ENCODE measurements around the gene COBL. TPM values are rescaled to one million over a fixed set of nuclear protein-coding genes. Genes with fewer than 3 reads are reported as not detected.

Gene COBL
- total RNA-seq, 6 experiments from 2014 or later = 21.5 to 35.9 (median 24.6) TPM

DNA sequence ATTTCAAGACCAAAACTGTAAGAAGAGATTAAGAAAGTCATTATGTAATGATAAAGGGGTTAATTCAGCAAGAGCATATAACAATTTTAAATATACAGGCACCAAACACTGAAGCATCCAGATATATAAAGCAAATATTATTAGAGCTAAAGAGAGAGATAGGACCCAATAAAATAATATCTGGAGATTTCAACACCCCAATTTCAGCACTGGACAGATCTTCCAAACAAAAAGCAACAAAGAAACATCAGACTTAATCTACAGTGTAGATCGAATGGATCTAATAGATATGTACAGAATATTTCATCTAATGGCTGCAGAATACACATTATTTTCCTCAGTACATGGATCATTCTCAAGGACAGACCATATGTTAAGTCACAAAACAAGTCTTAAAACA lies 151.3 kb downstream of the COBL start:
- WGBS (ENCODE audit: insufficient coverage, low coverage, low lambda C conversion rate, missing lambda C conversion rate) = 80% methylated on average over 1 of the region's 1 CpG
- Histone ChIP-seq H3K27ac (no peak overlapping the region), H3K9me3 (no peaks in the 10 kb centered on the region), H3K4me1 (peaks cover 0 to 8% (median 0%) of the 10 kb centered on the region in 4 donors), H3K36me3 (no peaks in the 10 kb centered on the region), H3K27me3 (no peaks in the 10 kb centered on the region), H3K4me3 (no peak overlapping the region)
- DNase-seq (no peak), ATAC-seq (no peak)
- intact Hi-C loops (cut with DNase I) = loop anchor here in 1 of 2 donors (10.0 kb wide), 1 partner anchor 199 kb away; no protein-coding TSS in a partner anchor
- TF ChIP-seq POLR2A (IDR thresholded peaks at IDR 0.05) = no peak
- TF ChIP-seq, protein P1, sequence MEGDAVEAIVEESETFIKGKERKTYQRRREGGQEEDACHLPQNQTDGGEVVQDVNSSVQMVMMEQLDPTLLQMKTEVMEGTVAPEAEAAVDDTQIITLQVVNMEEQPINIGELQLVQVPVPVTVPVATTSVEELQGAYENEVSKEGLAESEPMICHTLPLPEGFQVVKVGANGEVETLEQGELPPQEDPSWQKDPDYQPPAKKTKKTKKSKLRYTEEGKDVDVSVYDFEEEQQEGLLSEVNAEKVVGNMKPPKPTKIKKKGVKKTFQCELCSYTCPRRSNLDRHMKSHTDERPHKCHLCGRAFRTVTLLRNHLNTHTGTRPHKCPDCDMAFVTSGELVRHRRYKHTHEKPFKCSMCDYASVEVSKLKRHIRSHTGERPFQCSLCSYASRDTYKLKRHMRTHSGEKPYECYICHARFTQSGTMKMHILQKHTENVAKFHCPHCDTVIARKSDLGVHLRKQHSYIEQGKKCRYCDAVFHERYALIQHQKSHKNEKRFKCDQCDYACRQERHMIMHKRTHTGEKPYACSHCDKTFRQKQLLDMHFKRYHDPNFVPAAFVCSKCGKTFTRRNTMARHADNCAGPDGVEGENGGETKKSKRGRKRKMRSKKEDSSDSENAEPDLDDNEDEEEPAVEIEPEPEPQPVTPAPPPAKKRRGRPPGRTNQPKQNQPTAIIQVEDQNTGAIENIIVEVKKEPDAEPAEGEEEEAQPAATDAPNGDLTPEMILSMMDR (IDR thresholded peaks at IDR 0.05) = no peak

DNA sequence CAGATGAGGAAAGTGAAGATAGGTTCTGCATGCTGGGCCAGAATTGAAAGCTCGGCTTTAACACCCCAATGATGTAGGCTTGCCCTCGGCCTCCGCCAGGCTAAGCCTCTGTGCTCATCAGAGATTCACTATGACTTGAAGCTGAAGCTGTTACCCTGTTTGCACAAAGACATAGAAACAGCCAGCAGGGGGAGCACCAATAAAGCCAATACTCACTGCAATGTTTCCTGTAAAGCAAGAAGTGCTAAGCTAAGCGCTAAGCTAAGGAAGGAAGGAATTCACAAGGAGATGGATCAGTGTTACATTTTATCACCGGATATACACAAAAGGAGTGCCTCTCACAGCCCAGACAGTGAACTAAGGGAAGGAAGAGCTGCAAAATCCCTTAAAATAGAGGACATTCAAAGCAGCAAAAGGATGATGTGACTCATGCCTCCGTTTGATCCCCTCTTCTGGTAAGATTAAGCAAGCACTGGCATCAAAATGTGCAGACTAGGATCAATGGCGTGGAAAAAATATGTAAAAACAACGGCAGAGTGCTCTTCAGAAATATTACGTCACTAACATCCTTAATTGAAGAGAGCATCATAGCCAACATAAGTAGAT lies 153.8 kb downstream of the COBL start:
- DNase-seq = peak in 2 of 3 donors; percentile 56 to 78

DNA sequence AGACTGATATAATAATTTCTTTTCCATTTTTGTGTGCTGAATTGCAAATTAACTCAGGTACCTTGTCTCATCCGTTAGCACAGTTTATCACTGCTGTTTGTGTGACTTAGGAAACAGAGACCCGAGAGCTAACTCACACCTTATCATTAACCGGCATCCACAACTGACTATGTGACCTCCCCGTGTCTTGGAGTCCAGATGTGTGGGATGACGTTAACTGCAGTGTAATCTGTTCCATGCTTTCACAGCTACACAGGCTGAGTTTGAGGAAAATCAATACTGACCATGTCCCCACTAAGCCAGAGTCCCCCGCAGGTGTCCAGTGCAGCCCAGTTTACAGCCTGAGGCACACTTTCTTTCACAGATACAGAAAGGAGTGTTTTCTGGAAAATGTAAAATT lies 154.7 kb downstream of the COBL start:
- TF ChIP-seq, protein P1 (IDR thresholded peaks at IDR 0.05) = no peak
- no peak for TF ChIP-seq POLR2A (IDR thresholded peaks at IDR 0.05)
- no peak overlapping the region for H3K4me3 ChIP-seq
- no peaks in the 10 kb centered on the region for H3K9me3 ChIP-seq
- no peak for DNase-seq
- H3K27ac ChIP-seq = no peak overlapping the region
- H3K36me3 ChIP-seq = no peaks in the 10 kb centered on the region
- intact Hi-C loops (cut with DNase I) = loop anchor here (5.0 to 10.0 kb wide), 2 partner anchors 203 to 205 kb away; no protein-coding TSS in a partner anchor
- H3K27me3 ChIP-seq = no peaks in the 10 kb centered on the region
- ATAC-seq = no peak
- peaks cover 0 to 9% (median 2%) of the 10 kb centered on the region in 4 donors for H3K4me1 ChIP-seq
- WGBS (ENCODE audit: insufficient coverage, low coverage, low lambda C conversion rate, missing lambda C conversion rate) = 78% methylated on average over 6 of the region's 6 CpGs

More for the DNA sequence above, 153.8 kb downstream of the COBL start:
- 14% methylated on average over 9 of the region's 9 CpGs for whole genome bisulfite sequencing (ENCODE audit: insufficient coverage, low coverage, low lambda C conversion rate, missing lambda C conversion rate)
- intact Hi-C loops (cut with DNase I) = loop anchor here (5.0 to 10.0 kb wide), 2 partner anchors 202 to 204 kb away; no protein-coding TSS in a partner anchor
- H3K36me3 ChIP-seq = no peaks in the 10 kb centered on the region
- peak; percentile 93 to 94 (median 94) for ATAC-seq
- no peak overlapping the region for H3K4me3 ChIP-seq
- H3K4me1 ChIP-seq = peaks cover 0 to 8% (median 0%) of the 10 kb centered on the region in 4 donors
- H3K27ac ChIP-seq = no peak overlapping the region
- no peaks in the 10 kb centered on the region for H3K9me3 ChIP-seq
- no peak for TF ChIP-seq POLR2A (IDR thresholded peaks at IDR 0.05)
- TF ChIP-seq, protein P1 (IDR thresholded peaks at IDR 0.05) = peak; percentile 81 to 86 (median 84)
- H3K27me3 ChIP-seq = no peaks in the 10 kb centered on the region

DNA sequence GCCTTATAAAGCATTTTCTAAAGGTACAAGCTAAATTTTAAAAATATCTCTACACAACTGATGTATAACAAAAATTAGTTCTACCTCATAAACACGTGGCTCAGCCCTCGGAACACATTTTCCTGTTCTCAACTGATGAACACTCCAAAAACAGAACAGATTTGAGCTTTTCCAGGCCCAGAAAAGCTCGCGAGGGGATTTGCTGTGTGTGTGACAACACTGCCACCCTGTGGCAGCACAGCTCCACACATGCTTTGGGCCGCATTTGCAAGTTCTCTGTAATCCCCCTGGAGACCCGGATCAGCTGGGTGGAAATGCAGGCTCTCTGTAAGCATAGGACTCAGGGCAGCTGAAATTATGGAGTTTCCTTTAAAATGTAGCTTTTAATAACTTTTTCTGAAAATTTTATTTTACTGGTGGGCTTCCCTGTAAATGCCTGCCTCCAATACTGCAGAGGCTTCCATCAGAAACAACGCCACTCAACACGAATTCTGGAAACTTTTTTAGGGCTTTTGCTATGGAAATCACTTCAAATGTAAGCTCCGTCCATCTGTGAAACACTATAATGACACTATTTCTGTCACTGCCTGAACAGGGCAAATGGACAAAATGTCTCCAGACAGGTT lies 155.5 kb downstream of the COBL start:
- no peaks in the 10 kb centered on the region for H3K9me3 ChIP-seq
- H3K36me3 ChIP-seq = no peaks in the 10 kb centered on the region
- H3K27ac ChIP-seq = no peak overlapping the region
- DNase-seq (peak in 2 of 3 donors; percentile 53 to 62), ATAC-seq (peak; percentile 77 to 81 (median 79))
- H3K27me3 ChIP-seq = no peaks in the 10 kb centered on the region
- peaks cover 0 to 13% (median 6%) of the 10 kb centered on the region in 4 donors for H3K4me1 ChIP-seq
- no peak overlapping the region for H3K4me3 ChIP-seq
- intact Hi-C loops (cut with DNase I) = loop anchor here (5.0 to 10.0 kb wide), 2 partner anchors 204 to 206 kb away; no protein-coding TSS in a partner anchor
- TF ChIP-seq, protein P1 (IDR thresholded peaks at IDR 0.05) = peak; percentile 89 to 93 (median 92)
- TF ChIP-seq POLR2A (IDR thresholded peaks at IDR 0.05) = no peak
- 20% methylated on average over 9 of the region's 9 CpGs for WGBS (ENCODE audit: insufficient coverage, low coverage, low lambda C conversion rate, missing lambda C conversion rate)

Measured in right lobe of liver (tissue), 6 donors.